ENCODE results near the gene PCBP3. TPM values are rescaled to one million over a fixed set of nuclear protein-coding genes. Genes with fewer than 3 reads are reported as not detected.

The PCBP3 gene
- total RNA-seq, 1 experiment from 2014 or later: not detected

- intact Hi-C loops (cut with micrococcal nuclease; ENCODE audit: unreplicated experiment): no loop called here
- no peak for DNase-seq
- Histone ChIP-seq H3K79me2 (ENCODE audit: low read depth) (no peaks in the 10 kb centered on the region), H2AFZ (no peak overlapping the region), H4K20me1 (ENCODE audit: insufficient read depth) (no peaks in the 10 kb centered on the region), H3K4me3 (no peak overlapping the region), H3K27ac (no peak overlapping the region), H3K9me3 (ENCODE audit: insufficient read depth, low read depth) (no peaks in the 10 kb centered on the region), H3K4me1 (replicated peaks; ENCODE audit: insufficient read depth) (no peaks in the 10 kb centered on the region), H3K9me2 (ENCODE audit: insufficient read depth) (no peaks in the 10 kb centered on the region), H3K27me3 (ENCODE audit: insufficient read depth, low read depth) (peaks cover 8% of the 10 kb centered on the region; the same call in 1 of the 2 replicates), H3K4me2 (no peak overlapping the region), H3K36me3 (ENCODE audit: low read depth) (no peaks in the 10 kb centered on the region), H3F3A (ENCODE audit: insufficient read depth, low read depth) (no peaks in the 10 kb centered on the region)
- TF ChIP-seq EZH2 (IDR thresholded peaks at IDR 0.05; ENCODE audit: low read depth): no peak
- TF ChIP-seq CTCF (conservative IDR thresholded peaks at IDR 0.05): no peak
- no TSS peak for BruUV-seq (replicated peaks)
- ChIA-PET POLR2A (ENCODE audit: unreplicated experiment) (no interaction called here), CTCF (no interaction called here)
These were observed 98.2 kb downstream of the PCBP3 start for GRCh38 chr21:45741691-45742090.

- no peak overlapping the region for H3K4me2 ChIP-seq
- no peak overlapping the region for H3K4me3 ChIP-seq
- ChIA-PET CTCF (no interaction called here), POLR2A (ENCODE audit: unreplicated experiment) (no interaction called here)
- H2AFZ ChIP-seq: no peak overlapping the region
- no peaks in the 10 kb centered on the region for H3K9me2 ChIP-seq (ENCODE audit: insufficient read depth)
- H3K79me2 ChIP-seq (ENCODE audit: low read depth): no peaks in the 10 kb centered on the region
- no peaks in the 10 kb centered on the region for H3F3A ChIP-seq (ENCODE audit: insufficient read depth, low read depth)
- no peaks in the 10 kb centered on the region for H4K20me1 ChIP-seq (ENCODE audit: insufficient read depth)
- no peaks in the 10 kb centered on the region for H3K36me3 ChIP-seq (ENCODE audit: low read depth)
- H3K9me3 ChIP-seq (ENCODE audit: insufficient read depth, low read depth): no peaks in the 10 kb centered on the region
- no peak for DNase-seq
- H3K27me3 ChIP-seq (ENCODE audit: insufficient read depth, low read depth): peaks cover 2% of the 10 kb centered on the region; the same call in 1 of the 2 replicates
- no peak overlapping the region for H3K27ac ChIP-seq
- intact Hi-C loops (cut with micrococcal nuclease; ENCODE audit: unreplicated experiment): no loop called here
- no TSS peak for BruUV-seq (replicated peaks)
- no peaks in the 10 kb centered on the region for H3K4me1 ChIP-seq (replicated peaks; ENCODE audit: insufficient read depth)
- TF ChIP-seq CTCF (conservative IDR thresholded peaks at IDR 0.05) (no peak), EZH2 (IDR thresholded peaks at IDR 0.05; ENCODE audit: low read depth) (no peak)
These were observed 98.7 kb downstream of the PCBP3 start for GRCh38 chr21:45742247-45742646.

- Histone ChIP-seq H3K9me3 (ENCODE audit: insufficient read depth, low read depth) (no peaks in the 10 kb centered on the region), H3K4me1 (replicated peaks; ENCODE audit: insufficient read depth) (no peaks in the 10 kb centered on the region; the same call in 1 of the 2 replicates), H3K79me2 (ENCODE audit: low read depth) (no peaks in the 10 kb centered on the region), H3K27me3 (ENCODE audit: insufficient read depth, low read depth) (peaks cover 22% of the 10 kb centered on the region), H2AFZ (no peak overlapping the region), H3K4me3 (no peak overlapping the region), H3F3A (ENCODE audit: insufficient read depth, low read depth) (no peaks in the 10 kb centered on the region), H3K4me2 (no peak overlapping the region), H3K27ac (no peak overlapping the region), H4K20me1 (ENCODE audit: insufficient read depth) (no peaks in the 10 kb centered on the region), H3K9me2 (ENCODE audit: insufficient read depth) (no peaks in the 10 kb centered on the region), H3K36me3 (ENCODE audit: low read depth) (no peaks in the 10 kb centered on the region)
- no TSS peak for BruUV-seq (replicated peaks)
- ChIA-PET POLR2A (ENCODE audit: unreplicated experiment) (no interaction called here), CTCF (no interaction called here)
- TF ChIP-seq CTCF (conservative IDR thresholded peaks at IDR 0.05): no peak
- TF ChIP-seq EZH2 (IDR thresholded peaks at IDR 0.05; ENCODE audit: low read depth): no peak
- intact Hi-C loops (cut with micrococcal nuclease; ENCODE audit: unreplicated experiment): no loop called here
- no peak for DNase-seq
These were observed 101.7 kb downstream of the PCBP3 start for GRCh38 chr21:45745256-45745655.
